Activated naive CD4-positive, alpha-beta T cell (primary cell): ENCODE results near the gene ZNF562.
A peak's percentile ranks its signal among the peaks of the same experiment; 100 is the strongest.
"Not testable (repeated sequence)": the region's sequence is repeated elsewhere in the genome, so short reads cannot be mapped to it uniquely, and the experiment has no call there.

Experiments used
- DNase-seq, 4 experiments: peaks; one replicate each; lab custom pipeline; 2025; lab: John Stamatoyannopoulos, UW

The ZNF562 gene

DNA sequence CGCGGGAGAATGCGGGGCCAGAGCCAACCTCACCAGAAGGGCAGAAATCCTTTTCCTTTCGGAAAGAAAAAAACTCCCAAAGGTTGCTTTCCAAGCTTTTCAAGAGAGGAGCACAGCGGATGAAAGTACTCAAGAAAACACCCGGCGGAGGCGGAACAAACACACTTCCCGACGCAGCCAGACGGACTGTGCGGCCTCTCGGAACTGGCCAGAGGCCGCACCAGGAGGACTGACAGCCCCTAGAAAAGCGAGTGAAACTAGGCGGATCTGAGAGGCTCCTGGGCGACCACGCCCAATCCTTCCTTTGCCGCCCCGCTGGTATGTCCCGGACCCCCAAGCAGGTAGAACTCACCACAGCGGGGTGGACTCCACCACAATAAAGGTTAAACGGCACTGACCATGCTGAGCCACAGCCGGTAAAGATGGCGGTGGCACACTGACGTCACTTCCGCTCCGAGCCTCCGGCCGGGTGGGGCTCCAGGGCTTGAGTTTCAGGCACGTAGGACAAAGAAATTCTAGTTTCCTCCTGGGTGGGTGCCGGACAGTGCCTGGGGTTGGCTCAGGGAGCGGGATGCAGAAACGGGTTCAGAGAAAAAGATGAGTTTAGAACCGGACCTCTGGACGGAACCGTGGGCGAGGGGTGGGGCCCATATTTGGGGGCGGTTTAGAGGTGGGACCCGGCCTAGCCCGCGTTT, at the start of gene ZNF562:
TSS of gene ZNF562 (minus strand) at position 438 of the 695 bp plus-strand sequence. CDS start 14,356 bp downstream, outside the sequence.
- peak; percentile 40 to 71 (median 55) for DNase-seq

DNA sequence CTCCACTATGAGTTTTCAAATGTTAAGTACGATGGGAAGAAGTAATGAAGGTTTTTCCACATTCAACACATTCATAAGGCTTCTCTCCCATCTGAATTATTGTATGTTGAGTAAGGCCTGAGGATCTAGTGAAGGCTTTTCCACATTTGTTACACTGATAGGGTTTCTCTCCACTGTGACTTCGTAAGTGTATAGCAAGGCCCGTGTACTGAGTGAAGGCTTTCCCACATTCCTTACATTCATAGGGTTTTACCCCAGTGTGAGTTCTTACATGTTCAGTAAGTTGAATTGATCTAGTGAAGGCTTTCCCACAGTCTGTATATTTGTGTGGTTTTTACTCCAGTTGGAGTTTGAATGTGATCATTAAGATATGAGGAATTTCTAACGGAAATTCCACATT, 49.3 kb upstream of the ZNF562 start:
- no peak for DNase-seq

DNA sequence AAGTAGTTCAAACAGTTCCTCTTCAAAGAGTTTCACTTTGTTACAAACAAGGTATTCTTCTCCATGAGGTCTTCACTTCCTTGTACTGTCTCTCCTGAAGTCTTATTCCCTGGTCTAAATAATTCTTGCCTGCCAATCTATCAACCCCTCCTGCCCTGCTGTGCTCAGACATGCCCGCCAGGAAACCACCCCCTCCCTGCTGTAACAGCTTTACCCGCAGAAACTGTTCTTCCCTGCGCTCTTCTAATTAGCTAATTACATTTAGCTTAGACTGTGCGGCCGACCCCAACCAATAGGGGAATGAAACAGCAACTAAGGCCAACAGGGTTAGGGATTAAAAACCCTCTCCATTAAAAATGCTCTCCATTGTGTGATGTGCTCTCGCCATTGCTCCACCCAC, 47.0 kb upstream of the ZNF562 start:
- DNase-seq: no peak

DNA sequence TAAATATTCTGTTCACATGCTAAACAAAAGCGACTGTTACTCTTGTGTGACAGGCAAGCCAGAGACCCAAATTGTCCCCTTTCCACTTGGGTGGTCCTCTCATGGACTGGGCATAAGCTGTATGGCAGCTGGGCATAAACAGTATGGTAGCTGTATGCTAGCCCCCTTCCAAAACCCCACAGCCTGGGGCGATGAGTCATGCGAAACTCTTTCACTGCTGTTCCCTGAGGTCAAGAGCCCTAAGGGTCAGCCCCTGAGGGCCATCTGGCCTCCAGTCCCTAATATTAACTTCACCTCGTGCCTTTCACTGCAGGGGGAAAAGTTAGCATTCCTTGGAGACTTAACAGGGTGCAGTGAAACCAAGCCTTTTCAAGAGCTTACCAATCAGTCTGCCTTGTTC, 45.6 kb upstream of the ZNF562 start:
- DNase-seq: no peak

DNA sequence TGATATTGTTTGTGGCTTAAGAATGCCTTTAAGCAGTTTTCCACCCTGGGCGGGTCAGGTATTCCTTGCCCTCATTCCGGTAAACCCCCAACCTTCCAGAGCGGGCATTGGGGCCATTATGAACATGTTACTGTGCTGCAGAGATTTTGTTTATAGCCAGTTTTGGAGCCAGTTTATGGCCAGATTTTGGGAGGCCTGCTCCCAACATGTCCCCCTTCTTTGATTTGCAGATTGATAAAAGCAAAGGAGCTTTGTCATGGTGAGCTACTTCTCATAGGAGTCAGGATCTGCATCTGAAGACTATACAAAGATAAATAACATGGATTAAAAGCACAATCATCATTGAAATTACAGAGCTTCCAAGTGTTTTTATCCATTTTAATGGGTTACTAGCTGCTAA, 36.9 kb upstream of the ZNF562 start:
- no peak for DNase-seq

DNA sequence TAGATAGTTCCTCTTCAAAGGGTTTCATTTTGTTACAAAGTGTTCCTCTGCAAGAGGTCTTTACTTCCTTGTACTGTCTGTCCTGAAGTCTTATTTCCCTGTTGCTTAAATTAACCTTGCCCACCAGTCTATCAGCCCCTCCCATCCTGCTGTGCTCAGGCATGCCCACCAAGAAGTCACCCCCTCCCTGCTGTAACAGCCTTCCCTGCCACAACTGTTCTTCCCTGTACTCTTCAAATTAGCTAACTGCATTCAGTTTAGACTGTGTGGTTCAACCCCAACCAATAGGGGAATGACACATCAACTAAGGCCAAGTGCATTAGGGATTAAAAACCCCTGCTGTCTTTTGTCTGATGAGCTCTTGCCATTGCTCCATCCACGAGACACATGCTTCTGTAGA, 34.4 kb upstream of the ZNF562 start:
- DNase-seq: no peak

DNA sequence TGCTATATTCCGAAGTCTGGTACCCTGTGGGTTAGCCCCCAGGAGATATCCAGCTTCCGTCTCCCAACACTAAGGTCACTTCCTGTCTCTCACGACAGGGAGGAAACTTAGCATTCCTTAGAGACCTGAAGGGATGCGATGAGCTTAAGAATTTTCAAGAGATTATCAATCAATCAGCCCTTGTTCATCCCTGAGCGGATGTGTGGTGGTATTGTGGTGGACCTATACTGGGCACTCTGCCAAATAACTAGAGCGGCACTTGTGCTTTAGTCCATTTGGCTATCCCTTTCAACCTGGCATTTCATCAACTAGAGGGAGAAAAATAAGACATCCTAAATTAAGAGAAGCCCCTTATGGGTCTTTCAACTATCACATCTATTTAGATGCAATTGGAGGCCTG, 30.9 kb upstream of the ZNF562 start:
- no peak for DNase-seq

DNA sequence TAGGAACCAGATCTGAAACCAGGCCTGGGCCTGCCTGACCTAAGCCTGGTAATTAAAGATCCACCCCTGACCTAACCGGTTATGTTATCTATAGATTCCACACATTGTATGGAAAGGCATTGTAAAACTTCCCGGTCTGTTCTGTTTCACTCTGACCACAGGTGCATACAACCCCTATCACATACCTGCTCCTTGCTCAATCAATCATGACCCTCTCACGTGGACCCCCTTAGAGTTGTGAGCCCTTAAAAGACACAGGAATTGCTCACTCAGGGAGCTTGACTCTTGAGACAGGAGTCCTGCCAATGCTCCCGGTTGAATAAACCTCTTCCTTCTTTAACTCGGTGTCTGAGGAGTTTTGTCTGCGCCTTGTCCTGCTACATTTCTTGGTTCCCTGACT, 27.3 kb upstream of the ZNF562 start:
- DNase-seq: no peak

DNA sequence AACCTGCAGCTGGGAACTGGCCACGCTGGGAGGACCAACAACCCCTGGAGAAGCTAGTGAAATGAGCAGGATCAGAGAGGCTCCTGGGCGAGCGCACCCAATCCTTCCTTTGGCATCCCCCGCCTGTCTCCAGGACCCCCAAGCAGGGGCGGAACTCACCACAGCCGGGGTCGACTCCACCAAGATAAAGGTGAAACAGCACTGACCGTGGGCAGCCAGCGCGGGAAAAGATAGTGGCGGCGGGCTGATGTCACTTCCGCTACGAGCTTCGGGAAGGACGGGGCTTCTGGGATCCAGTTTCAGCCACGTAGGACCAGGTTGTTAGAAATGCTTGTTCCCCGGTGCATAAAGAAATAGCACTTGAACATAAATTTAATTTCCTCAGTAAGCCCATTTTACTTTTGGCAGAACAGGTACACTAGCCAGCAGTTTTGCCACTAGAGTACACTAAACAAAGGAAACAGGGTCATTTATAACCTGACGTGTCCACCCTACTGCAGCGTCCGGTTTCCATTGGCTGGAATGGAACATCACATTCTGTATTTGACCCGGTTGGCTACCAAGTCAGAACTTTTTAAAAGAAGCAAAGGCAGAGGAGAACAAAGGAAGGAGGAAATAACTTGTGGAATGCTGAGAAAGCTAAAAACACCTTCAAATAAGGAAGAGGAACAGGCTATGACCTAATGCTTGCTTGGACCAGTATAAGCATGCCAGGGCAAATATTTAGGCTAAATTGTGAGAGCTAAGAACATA, 25.5 kb upstream of the ZNF562 start:
- DNase-seq: no peak

DNA sequence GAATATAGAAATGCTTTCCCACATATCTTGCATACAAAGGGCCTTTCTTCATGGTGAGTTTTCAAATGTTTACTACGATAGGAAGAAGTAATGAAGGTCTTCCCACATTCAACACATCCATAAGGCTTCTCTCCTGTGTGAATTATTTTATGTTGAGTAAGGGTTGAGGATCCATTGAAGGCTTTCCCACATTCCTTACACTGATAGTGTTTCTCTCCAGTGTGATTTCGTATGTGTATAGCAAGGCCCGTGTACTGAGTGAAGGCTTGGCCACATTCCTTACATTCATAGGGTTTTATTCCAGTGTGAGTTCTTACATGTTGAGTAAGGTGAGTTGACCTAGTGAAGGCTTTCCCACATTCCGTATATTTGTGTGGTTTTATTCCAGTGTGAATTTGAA, 15.4 kb upstream of the ZNF562 start:
- not testable (repeated sequence) for DNase-seq

DNA sequence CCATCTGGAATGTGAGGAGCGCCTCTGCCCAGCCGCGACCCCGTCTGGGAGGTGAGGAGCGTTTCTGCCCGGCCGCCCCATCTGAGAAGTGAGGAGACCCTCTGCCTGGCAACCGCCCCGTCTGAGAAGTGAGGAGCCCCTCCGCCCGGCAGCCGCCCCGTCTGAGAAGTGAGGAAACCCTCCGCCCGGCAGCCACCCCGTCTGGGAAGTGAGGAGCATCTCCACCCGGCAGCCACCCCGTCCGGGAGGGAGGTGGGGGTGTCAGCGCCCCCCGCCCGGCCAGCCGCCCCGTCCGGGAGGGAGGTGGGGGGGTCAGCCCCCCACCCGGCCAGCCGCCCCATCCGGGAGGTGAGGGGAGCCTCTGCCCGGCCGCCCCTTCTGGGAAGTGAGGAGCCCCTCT, 5.1 kb upstream of the ZNF562 start:
- DNase-seq: not testable (repeated sequence)

DNA sequence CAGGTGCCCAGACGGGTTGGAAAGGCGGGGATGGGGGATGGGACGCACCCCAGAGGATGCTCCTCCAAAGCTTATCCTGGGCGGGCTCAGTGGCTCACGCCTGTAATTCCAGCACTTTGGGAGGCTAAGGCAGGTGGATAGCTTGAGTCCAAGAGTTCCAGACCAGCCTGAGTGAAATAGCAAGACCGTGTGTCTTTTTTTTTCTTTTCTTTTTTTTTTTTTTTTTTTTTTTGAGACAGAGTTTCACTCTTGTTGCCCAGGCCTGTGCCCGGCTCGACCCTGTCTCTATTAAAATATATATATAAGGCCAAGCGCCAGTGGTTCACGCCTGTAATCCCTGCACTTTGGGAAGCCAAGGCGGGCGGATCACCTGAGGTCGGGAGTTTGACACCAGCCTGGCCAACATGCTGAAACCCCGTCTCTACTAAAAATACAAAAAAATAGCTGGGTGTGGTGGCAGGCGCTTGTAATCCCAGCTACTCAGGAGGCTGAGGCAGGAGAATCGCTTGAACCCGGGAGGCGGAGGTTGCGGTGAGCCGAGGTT, 530 bp upstream of the ZNF562 start:
- DNase-seq: not testable (repeated sequence)

DNA sequence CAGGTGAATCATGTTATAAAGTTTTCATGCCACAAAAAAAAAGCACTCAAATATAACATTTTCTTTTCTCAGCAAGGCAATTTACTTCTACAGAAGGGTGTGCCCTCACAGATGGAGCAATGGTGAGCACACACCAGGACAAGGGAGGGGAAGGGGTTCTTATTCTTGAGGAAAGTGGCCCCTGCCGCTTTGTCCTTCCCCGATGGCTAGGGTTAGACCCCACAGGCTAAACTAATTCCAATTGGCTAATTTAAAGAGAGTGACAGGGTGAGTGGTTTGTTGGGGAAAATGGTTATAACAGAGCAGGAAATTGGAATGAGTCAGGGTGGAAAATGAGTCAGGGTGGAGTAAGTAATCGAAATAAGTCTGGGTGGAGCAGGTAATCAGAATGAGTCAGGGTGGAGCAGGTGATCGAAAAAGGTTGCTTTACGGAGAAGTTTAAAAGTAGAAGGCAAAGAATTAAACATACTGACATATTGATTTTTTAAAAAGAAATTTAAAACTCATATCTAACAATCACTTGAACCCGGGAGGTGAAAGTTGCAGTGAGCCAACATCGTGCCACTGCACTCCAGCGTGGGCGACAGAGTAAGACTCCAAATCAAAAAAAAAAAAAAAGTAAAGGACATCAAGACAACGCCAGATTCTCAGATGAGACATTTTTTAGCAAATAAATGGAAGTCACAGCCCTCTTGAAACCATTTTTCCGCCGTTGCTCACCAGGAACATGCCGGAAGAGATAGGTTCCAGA, 813 bp downstream of the ZNF562 start:
- no peak for DNase-seq

DNA sequence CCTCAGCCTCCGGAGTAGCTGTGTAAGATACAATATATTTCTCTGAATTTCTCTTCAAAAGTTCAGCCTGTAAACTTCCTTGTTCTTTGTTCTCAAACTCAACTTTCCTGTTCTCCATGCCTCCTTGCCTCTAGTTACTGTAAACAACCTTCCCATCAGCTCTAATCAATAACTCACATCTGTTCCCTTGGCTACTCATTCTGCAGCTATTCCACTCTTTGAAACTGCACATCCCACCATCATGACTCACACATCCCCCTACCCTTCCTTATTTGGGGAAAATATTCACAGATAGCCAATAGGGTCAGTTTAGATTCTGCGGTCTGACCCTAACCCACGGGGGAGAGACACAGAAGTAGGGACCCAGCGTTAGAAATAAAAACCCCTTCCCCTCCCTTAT, 2.0 kb downstream of the ZNF562 start:
- DNase-seq: no peak

DNA sequence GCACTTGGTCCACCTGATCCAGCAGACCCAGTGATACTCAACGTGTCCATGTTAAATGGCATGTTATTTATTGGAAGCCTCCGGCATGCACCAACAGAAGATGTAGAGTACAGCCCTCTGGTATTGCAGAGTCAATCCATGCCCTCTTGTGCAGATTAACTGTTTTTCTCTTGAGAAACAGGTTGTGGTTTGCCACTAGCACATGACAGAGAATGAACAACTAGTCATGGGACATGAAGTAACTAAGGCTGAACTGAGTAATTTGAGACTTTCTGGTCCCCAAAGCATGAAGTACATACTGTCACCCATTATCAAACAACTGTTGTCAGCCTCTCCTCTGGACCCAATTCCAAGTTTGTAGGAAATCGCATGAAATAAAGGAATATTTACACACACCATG, 3.2 kb downstream of the ZNF562 start:
- DNase-seq: no peak

DNA sequence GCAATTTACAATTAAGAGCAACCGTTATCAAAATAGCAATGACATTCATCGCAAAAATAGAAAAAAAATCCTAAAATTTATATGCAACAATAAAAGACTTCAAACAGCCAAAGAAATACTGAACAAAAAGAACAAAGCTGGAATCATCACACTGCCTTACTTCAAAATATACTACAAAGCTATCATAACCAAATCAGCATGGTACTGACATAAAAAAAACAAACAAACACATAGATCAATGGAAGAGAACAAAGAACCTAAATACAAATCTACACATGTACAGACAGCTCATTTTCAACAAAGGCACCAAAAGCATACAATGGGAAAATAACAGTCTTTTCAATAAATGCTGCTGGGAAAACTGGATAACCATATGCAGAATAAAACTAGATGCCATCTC, 6.4 kb downstream of the ZNF562 start:
- no peak for DNase-seq

DNA sequence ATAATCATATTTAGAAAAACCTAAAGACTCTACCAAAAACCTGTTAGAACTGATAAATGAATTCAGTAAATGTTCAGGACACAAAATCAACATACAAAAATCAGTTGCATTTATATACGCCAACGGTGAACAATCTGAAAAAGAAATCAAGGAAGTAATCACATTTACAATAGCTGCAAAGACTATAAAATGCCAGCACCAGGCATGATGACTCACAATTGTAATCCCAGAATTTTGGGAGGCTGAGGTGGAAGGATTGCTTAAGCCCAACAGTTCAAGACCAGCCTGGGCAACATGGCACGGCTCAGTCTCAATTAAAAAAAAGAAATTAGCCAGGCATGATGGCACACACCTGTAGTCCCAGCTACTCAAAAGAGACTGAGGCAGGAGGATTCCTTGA, 7.0 kb downstream of the ZNF562 start:
- DNase-seq: no peak

DNA sequence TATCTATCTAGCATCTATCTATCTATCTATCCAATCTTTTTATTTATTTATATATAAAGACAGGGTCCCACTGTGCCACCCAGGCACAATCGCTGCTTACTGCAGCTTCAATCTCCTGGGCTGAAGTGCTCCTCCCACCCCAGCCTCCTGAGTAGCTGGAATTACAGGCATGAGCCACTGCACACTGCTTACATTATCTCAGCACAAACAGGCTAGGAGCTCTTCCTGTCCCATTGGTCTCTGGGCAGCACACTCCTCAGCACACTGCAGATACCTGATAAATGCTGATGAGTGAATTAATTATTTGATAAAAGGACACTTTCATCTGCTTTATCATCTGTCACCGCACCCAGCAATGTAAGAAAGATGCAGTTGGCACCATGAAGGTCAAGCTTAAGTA, 16.1 kb downstream of the ZNF562 start:
- DNase-seq: no peak

DNA sequence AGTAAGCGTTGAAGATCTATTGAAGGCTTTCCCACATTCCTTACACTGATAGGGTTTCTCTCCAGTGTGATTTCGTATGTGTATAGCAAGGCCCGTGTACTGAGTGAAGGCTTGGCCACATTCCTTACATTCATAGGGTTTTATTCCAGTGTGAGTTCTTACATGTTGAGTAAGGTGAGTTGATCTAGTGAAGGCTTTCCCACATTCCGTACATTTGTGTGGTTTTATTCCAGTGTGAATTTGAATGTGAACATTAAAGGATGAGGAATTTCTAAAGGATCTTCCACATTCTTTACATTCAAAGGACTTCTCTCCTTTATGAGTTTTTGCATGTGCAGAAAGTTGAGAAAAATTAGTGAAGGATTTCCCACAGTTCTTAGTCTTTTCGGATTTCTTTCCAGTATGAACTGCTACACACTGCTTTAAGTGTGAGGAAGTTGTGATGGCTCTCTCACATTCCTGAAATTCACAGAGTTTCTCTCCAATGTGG, 21.8 kb downstream of the ZNF562 start:
- DNase-seq: not testable (repeated sequence)

DNA sequence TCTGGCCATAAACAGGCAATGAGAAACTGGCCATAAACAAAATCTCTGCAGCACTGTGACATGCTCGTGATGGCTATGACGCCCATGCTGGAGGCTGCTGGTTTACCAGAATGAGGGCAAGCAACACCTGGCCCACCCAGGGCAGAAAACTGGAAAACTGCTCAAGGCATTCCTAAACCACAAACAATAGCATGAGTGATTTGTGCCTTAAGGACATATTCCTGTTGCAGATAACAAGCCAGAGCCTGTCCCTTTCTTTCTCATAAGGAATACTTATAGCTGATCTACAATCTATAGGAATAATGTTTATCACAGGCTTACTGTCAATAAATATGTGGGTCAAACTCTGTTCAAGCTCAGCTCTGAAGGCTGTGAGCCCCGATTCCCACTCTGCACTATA, 23.4 kb downstream of the ZNF562 start:
- DNase-seq: not testable (repeated sequence)

DNA sequence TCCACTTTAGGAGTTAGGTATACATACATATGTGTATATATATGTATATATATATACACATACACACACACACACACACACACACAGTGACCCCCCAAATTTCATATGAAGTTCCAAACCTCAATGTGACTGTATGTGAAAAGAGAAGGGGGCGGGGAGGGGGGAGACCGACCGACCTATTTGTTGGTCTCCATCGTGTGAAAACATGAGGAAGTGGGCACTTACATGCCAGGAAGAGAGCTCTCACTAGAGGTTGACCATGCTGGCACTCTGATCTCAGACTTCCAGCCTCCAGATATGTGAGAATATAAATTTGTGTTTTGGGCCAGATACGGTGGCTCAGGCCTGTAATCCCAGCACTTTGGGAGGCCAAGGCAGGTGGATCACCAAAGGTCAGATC, 24.6 kb downstream of the ZNF562 start:
- no peak for DNase-seq

DNA sequence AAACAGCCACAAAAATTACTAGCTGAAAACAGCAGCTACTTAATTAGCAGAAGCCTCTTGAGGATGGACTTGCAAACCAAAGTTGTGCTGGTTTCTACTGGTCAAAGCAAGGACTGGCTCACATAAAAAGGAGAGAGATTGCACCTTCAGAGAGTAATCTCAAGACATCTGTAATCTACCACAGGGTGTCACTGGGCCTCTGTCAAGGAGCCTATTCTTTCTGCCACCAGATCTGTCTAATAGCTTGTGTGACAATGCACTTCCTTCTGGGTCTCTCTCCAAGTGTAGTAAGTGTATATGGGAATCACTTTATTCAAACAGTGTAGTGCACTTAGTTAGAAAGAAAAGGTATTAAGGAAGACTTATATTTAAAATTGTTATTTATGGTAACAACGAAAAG, 29.4 kb downstream of the ZNF562 start:
- DNase-seq: no peak

DNA sequence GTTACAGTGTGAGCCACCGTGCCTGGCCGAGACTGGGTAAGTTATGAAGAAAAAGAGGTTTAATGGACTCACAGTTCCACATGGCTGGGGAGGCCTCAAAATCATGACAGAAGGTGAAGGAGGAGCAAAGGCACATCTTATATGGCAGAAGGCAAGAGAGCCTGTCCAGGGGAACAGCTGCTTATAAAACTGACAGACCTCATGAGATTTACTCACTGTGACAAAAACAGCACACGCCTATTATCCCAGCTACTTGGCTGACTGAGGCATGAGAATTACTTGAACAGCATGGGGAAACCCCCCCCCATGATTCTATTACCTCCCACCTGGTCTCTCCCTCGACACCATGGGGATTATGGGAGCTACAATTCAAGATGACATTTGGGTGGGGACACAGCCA, 30.4 kb downstream of the ZNF562 start:
- DNase-seq: no peak
